GM10847 (cell line): Measurements from ENCODE around the gene SPON1.

ENCODE experiments used
- POLR2A ChIP-seq: IDR thresholded peaks from 2 replicates; pipeline ENCODE4 v1.6.1; 2011; ENCODE audit not compliant: insufficient read length; ENCODE audit errors: extremely low read depth

The SPON1 gene

DNA sequence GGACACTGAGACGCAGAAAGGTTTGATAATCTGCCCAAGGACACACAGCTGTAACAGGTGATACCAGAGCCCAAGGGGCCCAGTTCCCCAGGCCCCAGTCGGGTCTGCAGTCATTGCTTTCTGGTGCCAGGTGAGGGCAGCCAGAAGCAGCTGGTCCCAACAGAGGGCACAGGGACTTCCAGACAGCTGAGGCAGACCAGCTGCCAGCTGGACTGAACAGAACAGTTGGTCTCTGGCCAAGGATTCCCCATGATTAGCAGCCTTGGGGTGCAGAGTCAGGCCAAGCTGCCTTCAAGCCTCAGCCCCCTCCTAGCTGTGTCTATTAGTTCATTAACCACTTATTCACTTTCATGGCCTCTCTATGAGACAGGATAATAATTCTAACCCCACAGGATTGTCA lies 290.9 kb downstream of the SPON1 start:
- TF ChIP-seq POLR2A = no peak

- TF ChIP-seq POLR2A = no peak
Measured at GRCh38 chr11:14253840-14254239, 291.3 kb downstream of the SPON1 start.

DNA sequence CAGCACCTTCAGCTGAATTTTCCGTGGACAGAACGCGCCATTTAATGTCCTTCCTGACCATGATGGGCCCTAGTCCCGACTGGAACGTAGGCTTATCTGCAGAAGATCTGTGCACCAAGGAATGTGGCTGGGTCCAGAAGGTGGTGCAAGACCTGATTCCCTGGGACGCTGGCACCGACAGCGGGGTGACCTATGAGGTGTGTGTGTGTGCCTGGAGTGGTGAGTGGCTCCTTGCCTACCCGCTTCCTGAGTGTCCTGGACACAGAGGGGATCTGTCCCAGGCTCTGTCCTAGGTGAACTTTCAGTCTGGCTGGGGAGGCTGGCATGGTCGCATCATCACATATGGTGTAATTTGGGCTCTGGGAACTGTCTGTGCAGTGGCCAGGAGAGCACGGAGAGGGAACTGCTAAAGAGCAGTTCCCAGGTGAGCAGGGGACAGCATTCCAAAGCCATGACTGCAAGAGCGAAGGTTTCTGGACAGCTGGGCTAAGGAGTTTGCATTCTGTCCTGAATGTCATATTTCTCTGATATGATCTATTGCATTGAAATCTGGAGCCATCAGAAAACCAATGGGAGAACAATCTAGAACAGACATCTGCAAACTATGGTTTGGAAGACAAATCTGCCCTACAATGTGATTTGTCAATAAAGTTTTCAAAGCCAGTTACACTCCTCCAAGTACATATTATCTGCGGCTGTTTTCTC lies 292.2 kb downstream of the SPON1 start:
- TF ChIP-seq POLR2A = no peak

DNA sequence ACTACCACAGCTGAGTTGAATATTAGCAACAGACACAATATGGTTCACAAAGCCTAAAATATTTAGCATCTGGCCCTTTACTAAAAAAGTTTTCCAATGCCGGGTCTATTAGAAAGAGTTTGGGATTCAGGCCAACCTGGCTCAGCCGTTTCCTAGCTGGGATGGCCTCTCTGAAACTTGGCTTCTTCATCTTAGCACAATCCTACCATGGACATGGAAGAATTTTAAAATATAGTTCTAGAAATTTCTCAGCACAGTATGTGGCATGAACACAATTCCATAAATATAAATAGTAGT lies 292.7 kb downstream of the SPON1 start:
- TF ChIP-seq POLR2A = no peak

DNA sequence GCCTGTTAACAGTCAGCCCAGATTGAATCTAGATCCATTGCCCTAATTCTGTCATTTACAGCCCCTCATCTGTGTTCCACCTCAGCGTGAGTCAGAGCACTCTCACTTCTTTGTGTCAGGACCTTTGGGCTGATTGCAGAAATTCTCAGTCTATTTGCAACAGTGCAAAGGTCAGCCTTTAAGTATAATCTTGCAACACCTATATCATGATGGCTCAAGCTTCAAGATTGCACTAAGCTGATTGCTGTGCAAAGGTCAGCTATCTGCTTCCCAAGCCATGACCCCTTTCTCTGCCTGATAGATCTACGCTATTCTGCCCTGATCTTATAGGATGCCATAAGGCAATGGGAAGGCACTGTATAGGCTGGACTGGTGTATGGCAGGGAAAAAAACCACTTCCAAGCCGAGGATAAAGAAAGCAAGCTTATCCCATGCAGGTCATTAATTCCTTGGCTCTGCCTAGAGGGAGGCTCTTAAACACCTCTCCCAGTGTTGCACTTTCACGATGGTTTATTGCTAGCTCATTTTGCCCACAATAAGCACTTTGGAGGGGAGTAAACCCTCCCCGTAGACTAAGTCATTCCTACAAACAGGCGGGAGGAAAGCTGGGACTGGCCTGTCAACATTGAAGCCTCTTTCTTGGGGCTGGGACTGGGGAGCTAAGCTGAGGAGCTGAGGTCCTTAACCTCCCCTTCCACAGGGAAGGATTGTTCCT lies 295.9 kb downstream of the SPON1 start:
- TF ChIP-seq POLR2A = no peak

DNA sequence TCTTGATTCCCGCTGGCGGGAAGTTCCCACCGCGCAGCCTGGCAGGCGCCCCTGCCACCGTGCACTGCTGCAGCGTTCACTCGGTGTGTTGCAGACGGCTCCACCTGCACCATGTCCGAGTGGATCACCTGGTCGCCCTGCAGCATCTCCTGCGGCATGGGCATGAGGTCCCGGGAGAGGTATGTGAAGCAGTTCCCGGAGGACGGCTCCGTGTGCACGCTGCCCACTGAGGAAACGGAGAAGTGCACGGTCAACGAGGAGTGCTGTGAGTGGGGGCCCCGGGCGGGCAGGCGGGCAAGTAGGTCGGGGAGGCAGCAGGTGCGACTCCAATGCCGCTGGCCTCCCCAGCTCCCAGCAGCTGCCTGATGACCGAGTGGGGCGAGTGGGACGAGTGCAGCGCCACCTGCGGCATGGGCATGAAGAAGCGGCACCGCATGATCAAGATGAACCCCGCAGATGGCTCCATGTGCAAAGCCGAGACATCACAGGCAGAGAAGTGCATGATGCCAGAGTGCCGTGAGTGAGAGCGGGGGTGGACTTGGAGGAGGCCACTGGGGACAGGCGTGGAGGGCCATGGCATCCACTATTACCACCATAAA lies 296.8 kb downstream of the SPON1 start:
- TF ChIP-seq POLR2A = no peak

- TF ChIP-seq POLR2A = no peak
Measured at GRCh38 chr11:14259878-14260277, 297.4 kb downstream of the SPON1 start.

DNA sequence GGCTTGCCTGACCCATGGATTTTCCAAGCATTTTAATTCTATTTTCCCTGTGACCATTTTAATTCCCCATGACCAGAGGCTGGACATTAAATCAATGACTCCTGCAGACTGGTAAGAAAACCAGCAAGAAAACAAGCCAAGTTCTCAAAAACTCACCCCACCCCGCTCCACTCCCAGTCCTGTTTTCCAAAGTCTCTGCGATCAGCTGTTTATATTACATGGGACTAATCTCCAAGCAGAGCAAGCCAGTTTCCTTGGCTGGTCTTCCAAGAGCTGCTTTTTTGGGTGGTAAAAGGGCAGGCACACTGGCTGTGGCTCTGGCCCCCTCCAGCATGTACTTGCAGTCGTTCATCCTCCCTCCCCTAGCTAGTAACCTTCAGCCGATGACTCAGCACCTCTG lies 298.5 kb downstream of the SPON1 start:
- TF ChIP-seq POLR2A = no peak

GRCh38 chr11:14262271-14262846 lies 299.8 kb downstream of the SPON1 start:
- TF ChIP-seq POLR2A = no peak

GRCh38 chr11:14264966-14265365 lies 302.4 kb downstream of the SPON1 start:
- no peak for TF ChIP-seq POLR2A

GRCh38 chr11:14266622-14267021 lies 304.1 kb downstream of the SPON1 start:
- no peak for TF ChIP-seq POLR2A

DNA sequence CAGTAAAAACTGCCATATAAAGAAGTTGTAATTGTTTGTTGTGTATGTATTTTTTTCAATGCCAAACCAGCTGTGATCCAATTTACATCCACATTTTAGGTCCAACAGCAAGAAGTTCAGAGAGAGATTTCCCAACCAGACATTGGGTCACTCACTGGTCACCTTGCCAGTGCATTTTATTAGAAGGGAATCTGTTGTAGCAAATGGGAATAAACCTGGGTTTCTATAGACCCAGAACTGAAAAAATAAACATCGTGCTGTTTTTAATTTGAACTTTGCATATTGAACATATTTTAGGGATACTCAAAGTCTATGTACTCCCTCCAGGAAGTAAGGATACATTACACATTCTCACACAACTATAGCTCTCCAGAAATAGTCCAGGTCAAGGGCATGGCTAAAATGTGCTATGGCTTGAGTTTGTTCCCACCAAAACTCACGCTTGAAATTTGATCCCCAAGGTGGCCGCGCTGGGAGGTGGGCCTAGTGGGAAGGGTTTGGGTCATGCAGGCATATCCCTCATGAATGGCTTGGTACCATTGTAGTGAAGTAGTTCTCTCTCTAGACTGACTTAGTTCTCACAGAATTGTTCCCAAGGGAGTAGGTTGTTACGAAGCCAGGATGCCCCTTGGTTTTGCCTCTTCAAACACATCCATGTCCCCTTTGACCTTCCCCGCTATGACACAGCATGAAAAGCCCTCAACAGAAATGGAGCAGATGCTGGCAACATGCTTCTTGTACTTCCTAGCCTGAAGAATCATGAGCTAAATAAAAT lies 305.5 kb downstream of the SPON1 start:
- no peak for TF ChIP-seq POLR2A

GRCh38 chr11:14269692-14270573 lies 307.4 kb downstream of the SPON1 start:
- no peak for TF ChIP-seq POLR2A

- no peak for TF ChIP-seq POLR2A
Measured at GRCh38 chr11:14270690-14271542, 308.4 kb downstream of the SPON1 start.
